RWPE2 (cell line): ENCODE measurements around the gene NGB.
"Not testable (repeated sequence)": the region's sequence is repeated elsewhere in the genome, so short reads cannot be mapped to it uniquely, and the experiment has no call there.

ENCODE experiments used
- ATAC-seq: fragments of 200-7000 bp; cut with Tn5 transposase; 3 replicates; pipeline ENCODE4 v1.9.1; 2021; ENCODE audit warnings: low read depth
- DNase-seq: peaks from one replicate; pipeline ENCODE4 v3.0.0-alpha.2; 2020; ENCODE audit warnings: low spot score
- H3K27ac ChIP-seq: fragments of 450-650 bp; 2 replicates; pipeline ENCODE4 v1.5.1; 2017; ENCODE audit warnings: mild to moderate bottlenecking; ENCODE audit not compliant: poor library complexity, severe bottlenecking
- H3K27me3 ChIP-seq: fragments of 250-450 bp; sonication (Bioruptor Pico); 2 replicates; pipeline ENCODE4 v1.5.1; 2021; ENCODE audit warnings: mild to moderate bottlenecking, moderate library complexity; ENCODE audit not compliant: insufficient read depth, poor library complexity, severe bottlenecking
- H3K36me3 ChIP-seq: fragments of 250-450 bp; sonication (Bioruptor Pico); 2 replicates; pipeline ENCODE4 v1.5.1; 2020; ENCODE audit warnings: low read depth, mild to moderate bottlenecking, moderate library complexity
- H3K4me1 ChIP-seq: fragments of 250-450 bp; sonication (Bioruptor Pico); 2 replicates; pipeline ENCODE4 v1.5.1; 2021; ENCODE audit warnings: mild to moderate bottlenecking, moderate library complexity; ENCODE audit not compliant: insufficient read depth, poor library complexity, severe bottlenecking
- H3K4me3 ChIP-seq: fragments of 250-450 bp; sonication (Bioruptor Pico); 2 replicates; pipeline ENCODE4 v1.5.1; 2021; ENCODE audit warnings: mild to moderate bottlenecking, moderate library complexity; ENCODE audit not compliant: severe bottlenecking
- H3K9me3 ChIP-seq: fragments of 250-450 bp; sonication (Bioruptor Pico); 2 replicates; pipeline ENCODE4 v1.5.1; 2021; ENCODE audit warnings: mild to moderate bottlenecking, moderate library complexity; ENCODE audit not compliant: severe bottlenecking
- TF ChIP-seq, protein P1 (sequence below): fragments of 450-650 bp; IDR thresholded peaks from one replicate; pipeline ENCODE4 v1.5.1; 2017; ENCODE audit warnings: mild to moderate bottlenecking, moderate library complexity; ENCODE audit not compliant: poor library complexity, severe bottlenecking

The NGB gene

DNA sequence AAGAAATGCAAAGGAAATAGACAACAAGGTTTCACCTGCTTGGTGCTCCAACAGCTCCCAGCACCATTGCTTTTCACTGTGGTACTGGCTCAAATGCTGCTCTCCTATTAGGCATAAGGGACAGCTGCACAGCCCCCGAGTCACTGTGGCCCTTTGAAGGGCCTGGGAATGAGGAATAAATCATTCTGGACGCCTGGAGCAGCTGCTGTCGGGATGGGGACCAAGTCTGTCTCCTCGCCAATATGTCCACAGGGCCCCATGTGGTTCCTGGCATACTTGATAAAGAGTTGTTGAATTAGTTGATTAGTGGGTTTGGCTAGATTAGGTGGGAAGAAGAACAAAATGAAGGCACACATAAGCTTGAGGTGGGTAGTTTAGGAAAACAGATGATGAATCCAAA, 13.1 kb upstream of the NGB start:
- Histone ChIP-seq H3K36me3 (peaks cover 43% of the 10 kb centered on the region), H3K4me3 (no peak overlapping the region), H3K9me3 (no peaks in the 10 kb centered on the region), H3K27ac (no peak overlapping the region), H3K27me3 (no peaks in the 10 kb centered on the region), H3K4me1 (no peaks in the 10 kb centered on the region)
- TF ChIP-seq, protein P1, sequence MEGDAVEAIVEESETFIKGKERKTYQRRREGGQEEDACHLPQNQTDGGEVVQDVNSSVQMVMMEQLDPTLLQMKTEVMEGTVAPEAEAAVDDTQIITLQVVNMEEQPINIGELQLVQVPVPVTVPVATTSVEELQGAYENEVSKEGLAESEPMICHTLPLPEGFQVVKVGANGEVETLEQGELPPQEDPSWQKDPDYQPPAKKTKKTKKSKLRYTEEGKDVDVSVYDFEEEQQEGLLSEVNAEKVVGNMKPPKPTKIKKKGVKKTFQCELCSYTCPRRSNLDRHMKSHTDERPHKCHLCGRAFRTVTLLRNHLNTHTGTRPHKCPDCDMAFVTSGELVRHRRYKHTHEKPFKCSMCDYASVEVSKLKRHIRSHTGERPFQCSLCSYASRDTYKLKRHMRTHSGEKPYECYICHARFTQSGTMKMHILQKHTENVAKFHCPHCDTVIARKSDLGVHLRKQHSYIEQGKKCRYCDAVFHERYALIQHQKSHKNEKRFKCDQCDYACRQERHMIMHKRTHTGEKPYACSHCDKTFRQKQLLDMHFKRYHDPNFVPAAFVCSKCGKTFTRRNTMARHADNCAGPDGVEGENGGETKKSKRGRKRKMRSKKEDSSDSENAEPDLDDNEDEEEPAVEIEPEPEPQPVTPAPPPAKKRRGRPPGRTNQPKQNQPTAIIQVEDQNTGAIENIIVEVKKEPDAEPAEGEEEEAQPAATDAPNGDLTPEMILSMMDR = no peak
- ATAC-seq (no peak), DNase-seq (no peak)

DNA sequence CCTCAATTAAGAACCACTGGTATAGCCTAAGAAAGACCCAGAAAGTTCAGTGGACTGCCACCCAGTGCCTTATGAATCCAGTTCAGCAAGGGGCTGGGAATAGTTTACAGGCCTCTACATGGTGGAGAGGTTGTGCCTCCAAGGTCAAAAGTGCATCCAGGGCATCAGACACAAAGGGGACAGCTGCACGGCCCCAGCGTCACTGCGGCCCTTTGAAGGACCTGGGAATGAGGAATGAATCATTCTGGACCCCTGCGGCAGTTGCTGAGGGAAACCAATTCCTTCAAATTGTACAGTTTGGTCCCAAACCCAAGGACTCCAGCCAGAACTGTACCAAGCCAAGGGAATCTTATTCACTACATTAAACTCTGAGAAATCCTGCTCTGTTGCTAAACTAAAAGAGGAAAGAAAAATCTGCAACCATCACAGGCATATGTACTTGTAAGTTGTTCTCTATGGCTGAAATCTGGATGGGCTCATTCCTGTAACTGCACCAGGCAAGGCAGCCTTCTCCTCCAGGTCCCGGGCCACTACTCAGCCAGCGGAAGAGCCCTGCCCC, 10.9 kb upstream of the NGB start:
- Histone ChIP-seq H3K36me3 (peaks cover 43% of the 10 kb centered on the region), H3K27ac (no peak overlapping the region), H3K4me1 (no peaks in the 10 kb centered on the region), H3K9me3 (no peaks in the 10 kb centered on the region), H3K27me3 (no peaks in the 10 kb centered on the region), H3K4me3 (no peak overlapping the region)
- no peak for DNase-seq
- ATAC-seq = no peak
- TF ChIP-seq, protein P1 = no peak

DNA sequence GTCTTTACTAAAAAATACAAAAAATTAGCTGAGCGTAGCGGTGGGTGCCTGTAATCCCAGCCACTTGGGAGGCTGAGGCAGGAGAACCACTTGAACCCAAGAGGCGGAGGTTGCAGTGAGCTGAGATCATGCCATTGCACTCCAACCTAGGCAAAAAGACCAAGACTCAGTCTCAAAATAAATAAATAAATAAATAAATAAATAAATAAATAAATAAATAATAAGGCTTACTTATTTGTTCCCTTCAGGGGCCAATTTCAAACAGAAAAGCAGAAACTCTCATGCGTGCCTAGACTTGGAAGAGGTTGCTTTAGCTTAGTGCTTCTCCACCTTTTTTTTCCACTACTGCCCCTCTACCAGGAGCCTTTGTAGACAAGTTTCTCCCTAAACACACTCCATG, 9.9 kb upstream of the NGB start:
- not testable (repeated sequence) for H3K4me1 ChIP-seq, DNase-seq, H3K4me3 ChIP-seq, H3K27me3 ChIP-seq, H3K9me3 ChIP-seq, H3K27ac ChIP-seq, ATAC-seq
- peaks cover 33% of the 10 kb centered on the region for H3K36me3 ChIP-seq

DNA sequence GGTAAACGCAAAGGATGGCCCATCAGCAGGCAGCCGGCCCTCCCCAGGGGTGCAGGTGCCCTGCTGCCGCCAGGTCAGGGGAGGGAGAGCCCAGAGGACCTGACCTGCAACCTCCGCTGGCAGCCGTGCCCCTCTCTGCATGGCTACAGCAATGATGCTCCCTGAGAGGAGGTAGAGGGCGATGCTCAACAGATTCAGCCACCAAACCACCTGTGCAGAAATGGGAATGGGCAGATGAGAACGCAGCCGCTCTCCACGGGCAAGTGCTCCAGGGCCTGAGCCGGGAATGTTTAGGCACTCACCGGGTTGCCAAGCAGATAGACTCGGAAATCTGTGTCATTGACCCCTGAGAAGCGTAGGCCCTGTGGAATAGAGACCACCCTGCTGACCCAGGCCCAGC, 8.7 kb upstream of the NGB start:
- H3K4me1 ChIP-seq = no peaks in the 10 kb centered on the region
- no peaks in the 10 kb centered on the region for H3K9me3 ChIP-seq
- H3K36me3 ChIP-seq = peaks cover 23% of the 10 kb centered on the region
- TF ChIP-seq, protein P1 = no peak
- no peak overlapping the region for H3K27ac ChIP-seq
- no peak for DNase-seq
- ATAC-seq = no peak
- H3K27me3 ChIP-seq = no peaks in the 10 kb centered on the region
- H3K4me3 ChIP-seq = no peak overlapping the region

DNA sequence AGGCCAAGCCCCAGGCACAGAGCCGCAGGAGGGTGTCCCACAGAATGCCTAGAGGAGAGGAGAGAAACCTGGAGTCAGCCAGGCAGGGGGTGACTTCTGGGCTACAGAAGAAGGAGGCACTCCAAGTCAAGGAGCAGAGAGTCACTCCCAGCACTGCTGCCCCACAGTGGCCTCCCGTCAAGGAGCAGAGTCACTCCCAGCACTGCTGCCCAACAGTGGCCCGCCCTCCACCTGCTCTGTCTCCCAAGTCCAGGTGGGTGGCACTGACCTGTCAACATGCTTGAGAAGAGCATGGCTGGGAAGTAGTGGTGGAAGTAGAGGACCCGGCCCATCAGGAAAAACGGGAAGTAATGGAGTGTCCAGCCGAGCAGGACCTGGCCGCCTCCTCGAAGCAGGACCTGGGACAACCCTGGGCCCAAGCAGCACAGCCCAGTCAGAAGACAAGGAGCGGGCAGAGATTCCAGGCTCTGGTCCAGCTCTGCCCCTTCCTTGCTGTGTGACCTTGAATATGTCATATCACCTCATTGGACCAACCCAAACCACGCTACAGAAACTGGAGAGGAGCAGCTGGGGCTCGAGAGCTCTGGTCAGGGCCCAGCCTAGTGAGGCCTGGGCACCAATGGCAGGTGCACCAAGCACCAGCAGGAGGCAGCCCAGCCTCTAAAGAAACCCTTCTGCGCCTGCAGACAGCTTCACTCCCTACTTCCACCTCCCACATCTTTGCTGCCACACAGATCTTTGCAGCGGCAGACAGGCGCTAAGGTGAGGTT, 7.6 kb upstream of the NGB start:
- no peak for DNase-seq
- Histone ChIP-seq H3K27me3 (no peaks in the 10 kb centered on the region), H3K9me3 (no peaks in the 10 kb centered on the region), H3K27ac (no peak overlapping the region), H3K4me1 (no peaks in the 10 kb centered on the region), H3K4me3 (no peak overlapping the region), H3K36me3 (peaks cover 12% of the 10 kb centered on the region; the same call in 1 of the 2 replicates)
- TF ChIP-seq, protein P1 = no peak
- no peak for ATAC-seq
